GM19035 (cell line): ENCODE data around the gene MEX3C.

ENCODE experiments used
- ATAC-seq: cut with Tn5 transposase; IDR thresholded peaks from one replicate; pipeline ENCODE4 v1.9.1; 2021; ENCODE audit not compliant: unreplicated experiment

Gene MEX3C

GRCh38 chr18:51197661-51198424, at the start of gene MEX3C:
Gene MEX3C, minus strand, starts transcription at chr18:51197681. Its CDS starts 361 bp downstream, at chr18:51197320.
- peak; percentile 73 for ATAC-seq

GRCh38 chr18:51241226-51241625, 43.7 kb upstream of the MEX3C start:
- ATAC-seq, result no peak

GRCh38 chr18:51236225-51236624, 38.7 kb upstream of the MEX3C start:
- no peak for ATAC-seq

GRCh38 chr18:51235009-51235789, 37.7 kb upstream of the MEX3C start:
- peak; percentile 85 for ATAC-seq

- ATAC-seq, result peak; percentile 25
Observed at GRCh38 chr18:51234117-51235008, 36.9 kb upstream of the MEX3C start.

GRCh38 chr18:51229328-51229727, 31.8 kb upstream of the MEX3C start:
- ATAC-seq, result no peak

GRCh38 chr18:51227660-51228059, 30.2 kb upstream of the MEX3C start:
- no peak for ATAC-seq

- no peak for ATAC-seq
Observed at GRCh38 chr18:51226587-51227350, 29.3 kb upstream of the MEX3C start.

GRCh38 chr18:51226068-51226467, 28.6 kb upstream of the MEX3C start:
- ATAC-seq, result no peak

GRCh38 chr18:51212606-51213005, 15.1 kb upstream of the MEX3C start:
- no peak for ATAC-seq

GRCh38 chr18:51211552-51211951, 14.1 kb upstream of the MEX3C start:
- peak; percentile 92 for ATAC-seq

- ATAC-seq, result peak; percentile 4
Observed at GRCh38 chr18:51196811-51197660, 445 bp downstream of the MEX3C start.

- ATAC-seq, result peak; percentile 2
Observed at GRCh38 chr18:51196118-51196810, 1.2 kb downstream of the MEX3C start.

GRCh38 chr18:51195451-51196117, 1.9 kb downstream of the MEX3C start:
- no peak for ATAC-seq

- ATAC-seq, result no peak
Observed at GRCh38 chr18:51195086-51195450, 2.4 kb downstream of the MEX3C start.

- ATAC-seq, result no peak
Observed at GRCh38 chr18:51194604-51195003, 2.9 kb downstream of the MEX3C start.

GRCh38 chr18:51193621-51194287, 3.7 kb downstream of the MEX3C start:
- ATAC-seq, result no peak

- no peak for ATAC-seq
Observed at GRCh38 chr18:51192696-51193095, 4.8 kb downstream of the MEX3C start.
